HEK293T (cell line): ENCODE measurements around the gene NXN.
"Not testable (repeated sequence)": the region's sequence is repeated elsewhere in the genome, so short reads cannot be mapped to it uniquely, and the experiment has no call there.

ENCODE experiments used
- CTCF ChIA-PET: fragments of 350-600 bp; formaldehyde crosslinking; extraction: SDS; loops from one replicate; lab custom pipeline; 2021; ENCODE audit warnings: antibody characterized with exemption, inconsistent platforms; lab: Yijun Ruan, JAX
- POLR2A ChIA-PET: fragments of 350-600 bp; formaldehyde crosslinking; extraction: SDS; loops from one replicate; lab custom pipeline; 2020; ENCODE audit warnings: antibody characterized with exemption, inconsistent platforms; lab: Yijun Ruan, JAX
- DNase-seq: peaks from one replicate; pipeline ENCODE4 v3.0.0; 2012; ENCODE audit warnings: mixed read lengths; ENCODE audit errors: extremely low spot score
- ARNT ChIP-seq: fragments of 450-650 bp; IDR thresholded peaks from 2 replicates; pipeline ENCODE4 v1.6.1; 2017; ENCODE audit warnings: mild to moderate bottlenecking
- BHLHE40 ChIP-seq: fragments of 450-650 bp; IDR thresholded peaks from 2 replicates; pipeline ENCODE4 v1.6.1; 2016; ENCODE audit warnings: mild to moderate bottlenecking, moderate library complexity, borderline replicate concordance
- CTBP1 ChIP-seq: fragments of 450-650 bp; IDR thresholded peaks from 2 replicates; pipeline ENCODE4 v1.6.1; 2016; ENCODE audit warnings: borderline replicate concordance
- ELF4 ChIP-seq: fragments of 450-650 bp; IDR thresholded peaks from 2 replicates; pipeline ENCODE4 v1.6.1; 2017; ENCODE audit warnings: antibody characterized with exemption
- FOXA1 ChIP-seq: fragments of 450-650 bp; IDR thresholded peaks from 2 replicates; pipeline ENCODE4 v1.6.1; 2016; ENCODE audit warnings: mild to moderate bottlenecking
- FOXK2 ChIP-seq: fragments of 450-650 bp; IDR thresholded peaks from 2 replicates; pipeline ENCODE4 v1.6.1; 2016; ENCODE audit warnings: mild to moderate bottlenecking
- FOXM1 ChIP-seq: fragments of 450-650 bp; IDR thresholded peaks from 2 replicates; pipeline ENCODE4 v1.6.1; 2017; ENCODE audit warnings: mild to moderate bottlenecking, borderline replicate concordance
- HDGF ChIP-seq: fragments of 450-650 bp; IDR thresholded peaks from 2 replicates; pipeline ENCODE4 v1.6.1; 2017; ENCODE audit warnings: antibody characterized with exemption, borderline replicate concordance
- L3MBTL2 ChIP-seq: fragments of 450-650 bp; conservative IDR thresholded peaks from 2 replicates; pipeline ENCODE4 v1.6.1; 2016; ENCODE audit warnings: mild to moderate bottlenecking
- LEF1 ChIP-seq: fragments of 450-650 bp; IDR thresholded peaks from 2 replicates; pipeline ENCODE4 v1.6.1; 2017; ENCODE audit warnings: mild to moderate bottlenecking, borderline replicate concordance
- NFRKB ChIP-seq: fragments of 450-650 bp; IDR thresholded peaks from 2 replicates; pipeline ENCODE4 v1.6.1; 2016; ENCODE audit warnings: mild to moderate bottlenecking, moderate library complexity
- SP1 ChIP-seq: fragments of 450-650 bp; IDR thresholded peaks from 2 replicates; pipeline ENCODE4 v1.6.1; 2017
- SUZ12 ChIP-seq: fragments of 450-650 bp; IDR thresholded peaks from 2 replicates; pipeline ENCODE4 v1.6.1; 2016; ENCODE audit warnings: mild to moderate bottlenecking
- TARDBP ChIP-seq: fragments of 450-650 bp; IDR thresholded peaks from 2 replicates; pipeline ENCODE4 v1.6.1; 2016
- ZNF384 ChIP-seq: fragments of 450-650 bp; IDR thresholded peaks from 2 replicates; pipeline ENCODE4 v1.6.1; 2016
- TF ChIP-seq, protein P1 (sequence below): fragments of 450-650 bp; IDR thresholded peaks from 2 replicates; pipeline ENCODE4 v1.6.1; 2016

NXN gene

DNA sequence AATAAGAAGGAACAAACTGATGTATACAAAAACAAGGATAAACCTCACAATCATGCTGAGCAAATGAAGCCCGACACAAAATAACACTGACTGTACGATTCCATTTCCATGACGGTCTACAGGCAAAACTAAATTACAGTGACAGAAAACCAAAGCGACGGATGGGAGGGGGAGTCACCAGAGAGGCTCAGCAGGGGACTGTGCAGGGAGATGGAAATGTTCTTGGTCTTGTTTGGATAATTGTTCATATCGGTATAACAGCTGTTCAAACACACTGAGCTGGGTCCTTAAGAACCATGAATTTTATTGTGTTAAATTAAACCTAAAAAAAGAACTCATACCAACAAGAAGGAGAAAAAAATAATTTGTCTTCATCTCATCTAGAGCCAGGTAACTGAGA is 97.8 kb downstream of the NXN start:
- no peak for DNase-seq
- CTCF ChIA-PET, result interaction anchor here (1.0 kb wide), 1 partner anchor 19 kb away, joined by 3 read pairs; no protein-coding TSS in a partner anchor

DNA sequence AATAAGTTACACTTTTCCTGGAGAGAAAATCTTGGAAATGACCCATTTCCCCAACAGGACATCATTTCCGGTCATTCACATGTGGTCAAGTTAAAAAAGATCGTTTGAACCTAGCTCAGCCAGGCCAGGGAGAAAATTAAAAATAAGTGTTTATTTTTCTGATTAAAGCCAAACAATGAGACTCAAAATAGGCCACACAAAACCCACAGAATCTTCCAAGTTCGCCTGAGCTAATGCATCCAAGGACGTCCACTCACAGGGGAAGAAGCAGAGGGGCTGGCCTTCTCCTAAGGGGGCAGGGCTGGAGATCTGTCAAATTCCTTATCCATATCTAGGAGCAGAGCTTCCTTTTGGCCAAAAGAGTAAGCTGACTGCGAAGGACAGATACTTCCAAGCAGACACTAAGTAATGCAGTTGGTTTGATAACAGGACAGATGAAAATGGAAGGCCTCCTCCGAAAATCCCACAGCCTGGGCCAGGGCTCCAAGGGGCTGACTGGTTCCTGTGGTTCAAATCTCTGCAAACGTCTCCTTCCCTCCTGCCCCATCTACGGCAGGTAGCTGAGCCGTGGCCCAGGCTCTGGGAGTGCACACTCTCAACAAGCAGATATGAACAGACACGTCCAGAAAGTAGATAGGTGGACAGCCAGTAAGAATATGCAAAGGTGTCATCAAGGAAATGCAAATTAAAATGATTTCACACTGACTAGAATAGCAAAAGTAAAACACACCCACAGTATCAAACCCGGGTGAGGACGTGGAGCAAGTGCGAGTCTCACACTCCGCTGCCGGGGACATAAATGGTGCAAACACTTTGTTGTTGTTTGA is 98.9 kb downstream of the NXN start:
- CTCF ChIA-PET, result interaction anchor here (0.6 to 1.0 kb wide), 3 partner anchors 18 to 129 kb away, joined by 3 read pairs; partner anchors contain the start of gene GEMIN4
- POLR2A ChIA-PET, result interaction anchor here (1.5 kb wide), 1 partner anchor 99 kb away, joined by 4 read pairs; the partner anchor contains the start of gene NXN
- TF ChIP-seq FOXM1 (no peak), SUZ12 (no peak), TARDBP (no peak)
- no peak for DNase-seq

More for the DNA sequence above, 97.8 kb downstream of the NXN start:
- TF ChIP-seq BHLHE40 (no peak), ZNF384 (no peak), SUZ12 (no peak), FOXA1 (no peak), SP1 (no peak), FOXM1 (no peak), ARNT (no peak), L3MBTL2 (no peak), CTBP1 (no peak), LEF1 (no peak)
- TF ChIP-seq, protein P1, sequence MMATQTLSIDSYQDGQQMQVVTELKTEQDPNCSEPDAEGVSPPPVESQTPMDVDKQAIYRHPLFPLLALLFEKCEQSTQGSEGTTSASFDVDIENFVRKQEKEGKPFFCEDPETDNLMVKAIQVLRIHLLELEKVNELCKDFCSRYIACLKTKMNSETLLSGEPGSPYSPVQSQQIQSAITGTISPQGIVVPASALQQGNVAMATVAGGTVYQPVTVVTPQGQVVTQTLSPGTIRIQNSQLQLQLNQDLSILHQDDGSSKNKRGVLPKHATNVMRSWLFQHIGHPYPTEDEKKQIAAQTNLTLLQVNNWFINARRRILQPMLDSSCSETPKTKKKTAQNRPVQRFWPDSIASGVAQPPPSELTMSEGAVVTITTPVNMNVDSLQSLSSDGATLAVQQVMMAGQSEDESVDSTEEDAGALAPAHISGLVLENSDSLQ, result no peak
- POLR2A ChIA-PET, result interaction anchor here (1.5 kb wide), 1 partner anchor 98 kb away, joined by 4 read pairs; the partner anchor contains the start of gene NXN

DNA sequence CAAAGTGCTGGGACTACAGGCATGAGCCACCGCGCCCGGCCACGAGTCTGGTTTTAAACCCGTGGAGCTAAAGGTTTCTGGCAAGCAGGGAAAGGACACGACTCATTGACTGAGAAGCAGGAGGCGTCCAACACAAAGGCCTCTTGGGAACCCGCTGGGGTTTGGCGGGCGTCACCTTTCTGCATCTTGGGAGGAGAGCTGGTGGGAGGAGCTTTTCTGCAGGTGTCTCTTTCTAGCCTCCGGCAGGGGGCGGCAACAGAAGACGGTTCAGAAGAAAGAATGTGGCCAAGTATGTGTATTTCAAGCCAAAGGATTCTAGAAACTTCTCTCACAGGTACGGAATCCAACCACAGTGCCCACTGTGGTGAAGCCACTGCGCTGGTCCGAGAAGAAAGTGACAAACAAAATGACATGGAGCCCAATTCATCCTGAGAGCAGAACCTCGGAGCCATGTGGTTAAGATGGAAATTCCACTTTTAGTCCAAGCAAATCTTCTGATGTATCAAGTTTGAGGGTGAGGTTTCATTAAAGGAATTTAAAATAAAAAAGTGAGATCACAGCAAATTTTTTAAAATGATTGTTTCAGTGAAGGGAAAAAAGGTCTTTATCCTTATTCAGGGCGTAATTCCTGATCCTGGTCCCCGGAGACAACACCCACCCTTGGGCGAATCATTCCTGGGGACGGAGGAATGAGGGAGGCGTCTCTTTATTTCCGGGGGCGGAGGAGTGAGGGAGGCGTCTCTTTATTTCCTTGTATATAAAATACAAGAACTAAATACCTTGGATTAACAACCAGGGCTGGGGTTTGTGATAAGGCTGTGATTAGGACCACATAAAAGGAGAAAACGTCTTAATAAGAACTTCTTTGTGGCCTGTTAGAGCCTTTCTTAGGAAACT is 99.8 kb downstream of the NXN start:
- peak; percentile 66 for DNase-seq
- ChIA-PET CTCF (interaction anchor here (0.6 to 1.3 kb wide), 8 partner anchors 9 to 128 kb away, joined by 3 to 7 read pairs (median 4); partner anchors contain the start of genes GEMIN4, GLOD4, MRM3 and NXN), POLR2A (no interaction called here)
- no peak for TF ChIP-seq NFRKB
- TF ChIP-seq CTBP1, result no peak
- TF ChIP-seq SUZ12, result no peak
- no peak for TF ChIP-seq LEF1
- TF ChIP-seq L3MBTL2, result no peak
- TF ChIP-seq ARNT, result no peak
- TF ChIP-seq FOXM1, result no peak
- TF ChIP-seq ELF4, result no peak
- no peak for TF ChIP-seq FOXK2
- TF ChIP-seq BHLHE40, result no peak
- no peak for TF ChIP-seq ZNF384
- no peak for TF ChIP-seq SP1
- TF ChIP-seq, protein P1, result no peak
- TF ChIP-seq HDGF, result no peak

DNA sequence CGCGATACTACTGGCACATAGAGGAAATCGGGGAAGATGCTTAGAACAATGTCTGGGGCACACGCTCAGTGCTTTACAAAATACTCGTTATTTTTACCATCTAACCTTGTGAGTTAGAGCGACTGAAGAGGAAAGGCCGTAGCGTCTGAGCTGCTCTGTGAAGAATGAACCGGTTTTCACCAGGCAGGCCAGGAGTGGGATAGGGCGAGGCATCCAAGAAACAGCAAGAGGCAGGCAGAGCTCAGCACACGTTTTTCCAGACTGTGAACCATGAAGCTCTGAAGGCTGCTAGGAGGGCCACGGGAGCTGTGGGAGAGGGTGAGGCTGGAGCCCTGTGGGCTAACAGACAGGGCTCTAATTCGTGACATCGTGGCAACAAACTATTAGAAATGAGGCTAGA is 101.9 kb downstream of the NXN start:
- CTCF ChIA-PET, result no interaction called here
- POLR2A ChIA-PET, result interaction anchor here (0.6 kb wide), 1 partner anchor 33 kb away, joined by 3 read pairs; no protein-coding TSS in a partner anchor
- TF ChIP-seq ARNT (no peak), ELF4 (no peak), L3MBTL2 (no peak)
- no peak for DNase-seq

DNA sequence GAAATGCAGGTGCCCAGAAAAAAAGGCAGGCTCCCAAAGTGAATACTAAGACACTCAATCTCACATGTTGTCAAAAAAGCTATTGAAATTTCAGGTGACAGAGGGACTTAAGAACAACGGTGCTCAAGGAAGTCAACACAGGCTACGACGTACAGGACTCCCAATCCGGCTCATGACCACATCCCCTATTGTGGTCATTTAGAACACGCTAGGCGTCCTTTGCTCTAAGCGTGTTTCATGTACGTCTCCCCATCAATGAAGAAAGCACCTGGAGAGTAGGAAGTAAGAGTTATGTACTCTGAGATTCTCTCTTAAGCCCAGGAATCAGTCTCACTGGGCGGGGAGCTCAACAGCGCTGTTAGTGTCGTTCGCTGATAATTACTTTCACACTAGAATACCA is 103.3 kb downstream of the NXN start:
- ChIA-PET CTCF (no interaction called here), POLR2A (no interaction called here)
- DNase-seq, result no peak
- TF ChIP-seq HDGF (no peak), BHLHE40 (no peak), NFRKB (no peak), FOXK2 (no peak), TARDBP (no peak), FOXM1 (no peak), CTBP1 (no peak), ZNF384 (no peak), FOXA1 (no peak), SUZ12 (no peak), LEF1 (no peak), ARNT (no peak), ELF4 (no peak), SP1 (no peak), L3MBTL2 (no peak)
- TF ChIP-seq, protein P1, result no peak

DNA sequence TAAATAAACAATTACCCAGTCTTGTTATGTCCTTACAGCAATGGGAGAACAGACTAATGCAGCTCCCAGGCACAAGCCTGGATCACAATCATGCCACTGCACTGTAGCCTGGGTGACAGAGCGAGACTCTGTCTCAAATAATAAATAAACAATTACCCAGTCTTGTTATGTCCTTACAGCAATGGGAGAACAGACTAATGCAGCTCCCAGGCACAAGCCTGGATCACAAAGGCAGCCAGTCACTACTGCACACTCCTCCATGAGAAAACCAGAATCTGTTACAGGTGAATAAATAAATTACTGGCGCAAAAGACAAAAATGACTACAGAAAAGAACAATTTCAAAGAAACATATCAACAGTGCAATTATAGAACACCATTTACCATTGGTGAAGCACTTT is 105.0 kb downstream of the NXN start:
- DNase-seq, CTCF ChIA-PET, POLR2A ChIA-PET: not testable (repeated sequence)
